GM19455 (cell line): ENCODE results near the gene DGAT2.

Experiments used
- ATAC-seq: cut with Tn5 transposase; IDR thresholded peaks from one replicate; pipeline ENCODE4 v1.9.1; 2021; ENCODE audit not compliant: unreplicated experiment

DGAT2 gene

DNA sequence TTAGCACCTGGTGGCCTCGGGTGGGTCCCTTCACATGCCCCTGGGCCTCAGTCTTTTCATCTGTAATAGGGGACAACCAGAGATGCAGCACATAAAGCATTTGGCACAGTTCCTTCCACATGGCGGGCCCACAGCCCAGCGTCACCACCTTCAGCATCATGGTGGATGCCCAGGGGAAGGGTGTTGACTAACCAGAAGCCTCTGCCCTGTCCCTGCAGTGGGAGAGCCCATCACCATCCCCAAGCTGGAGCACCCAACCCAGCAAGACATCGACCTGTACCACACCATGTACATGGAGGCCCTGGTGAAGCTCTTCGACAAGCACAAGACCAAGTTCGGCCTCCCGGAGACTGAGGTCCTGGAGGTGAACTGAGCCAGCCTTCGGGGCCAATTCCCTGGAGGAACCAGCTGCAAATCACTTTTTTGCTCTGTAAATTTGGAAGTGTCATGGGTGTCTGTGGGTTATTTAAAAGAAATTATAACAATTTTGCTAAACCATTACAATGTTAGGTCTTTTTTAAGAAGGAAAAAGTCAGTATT is 31.6 kb downstream of the DGAT2 start:
- ATAC-seq: no peak

DNA sequence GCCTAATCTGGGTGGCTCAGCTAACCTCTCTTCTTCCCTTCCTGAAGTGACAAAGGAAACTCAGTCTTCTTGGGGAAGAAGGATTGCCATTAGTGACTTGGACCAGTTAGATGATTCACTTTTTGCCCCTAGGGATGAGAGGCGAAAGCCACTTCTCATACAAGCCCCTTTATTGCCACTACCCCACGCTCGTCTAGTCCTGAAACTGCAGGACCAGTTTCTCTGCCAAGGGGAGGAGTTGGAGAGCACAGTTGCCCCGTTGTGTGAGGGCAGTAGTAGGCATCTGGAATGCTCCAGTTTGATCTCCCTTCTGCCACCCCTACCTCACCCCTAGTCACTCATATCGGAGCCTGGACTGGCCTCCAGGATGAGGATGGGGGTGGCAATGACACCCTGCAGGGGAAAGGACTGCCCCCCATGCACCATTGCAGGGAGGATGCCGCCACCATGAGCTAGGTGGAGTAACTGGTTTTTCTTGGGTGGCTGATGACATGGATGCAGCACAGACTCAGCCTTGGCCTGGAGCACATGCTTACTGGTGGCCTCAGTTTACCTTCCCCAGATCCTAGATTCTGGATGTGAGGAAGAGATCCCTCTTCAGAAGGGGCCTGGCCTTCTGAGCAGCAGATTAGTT is 32.3 kb downstream of the DGAT2 start:
- ATAC-seq: no peak

DNA sequence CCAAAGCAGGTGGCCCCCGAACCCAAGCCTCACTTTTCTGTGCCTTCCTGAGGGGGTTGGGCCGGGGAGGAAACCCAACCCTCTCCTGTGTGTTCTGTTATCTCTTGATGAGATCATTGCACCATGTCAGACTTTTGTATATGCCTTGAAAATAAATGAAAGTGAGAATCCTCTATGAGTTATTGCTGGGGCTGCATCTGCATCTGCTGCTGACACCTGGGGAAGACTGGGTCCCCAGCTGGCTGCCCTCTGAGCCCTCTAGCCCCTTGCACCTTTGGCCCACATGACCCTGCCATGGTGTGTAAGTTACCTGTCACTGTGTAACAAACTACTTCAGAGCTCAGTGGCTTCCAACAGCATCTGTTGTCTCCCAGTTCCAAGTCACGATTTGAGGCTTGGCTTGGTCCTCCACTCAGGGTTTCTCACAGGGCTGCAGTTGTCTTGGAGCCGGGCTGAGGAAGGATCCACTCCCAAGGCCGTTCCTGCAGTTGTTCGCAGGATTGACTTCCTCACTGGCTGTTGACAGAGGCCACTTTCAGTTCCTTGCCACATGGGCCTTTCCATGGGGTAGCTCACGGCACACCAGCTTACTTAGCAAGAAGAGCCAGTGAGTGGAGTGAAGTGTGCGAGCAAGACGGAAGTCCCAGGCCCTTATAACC is 32.9 kb downstream of the DGAT2 start:
- no peak for ATAC-seq

DNA sequence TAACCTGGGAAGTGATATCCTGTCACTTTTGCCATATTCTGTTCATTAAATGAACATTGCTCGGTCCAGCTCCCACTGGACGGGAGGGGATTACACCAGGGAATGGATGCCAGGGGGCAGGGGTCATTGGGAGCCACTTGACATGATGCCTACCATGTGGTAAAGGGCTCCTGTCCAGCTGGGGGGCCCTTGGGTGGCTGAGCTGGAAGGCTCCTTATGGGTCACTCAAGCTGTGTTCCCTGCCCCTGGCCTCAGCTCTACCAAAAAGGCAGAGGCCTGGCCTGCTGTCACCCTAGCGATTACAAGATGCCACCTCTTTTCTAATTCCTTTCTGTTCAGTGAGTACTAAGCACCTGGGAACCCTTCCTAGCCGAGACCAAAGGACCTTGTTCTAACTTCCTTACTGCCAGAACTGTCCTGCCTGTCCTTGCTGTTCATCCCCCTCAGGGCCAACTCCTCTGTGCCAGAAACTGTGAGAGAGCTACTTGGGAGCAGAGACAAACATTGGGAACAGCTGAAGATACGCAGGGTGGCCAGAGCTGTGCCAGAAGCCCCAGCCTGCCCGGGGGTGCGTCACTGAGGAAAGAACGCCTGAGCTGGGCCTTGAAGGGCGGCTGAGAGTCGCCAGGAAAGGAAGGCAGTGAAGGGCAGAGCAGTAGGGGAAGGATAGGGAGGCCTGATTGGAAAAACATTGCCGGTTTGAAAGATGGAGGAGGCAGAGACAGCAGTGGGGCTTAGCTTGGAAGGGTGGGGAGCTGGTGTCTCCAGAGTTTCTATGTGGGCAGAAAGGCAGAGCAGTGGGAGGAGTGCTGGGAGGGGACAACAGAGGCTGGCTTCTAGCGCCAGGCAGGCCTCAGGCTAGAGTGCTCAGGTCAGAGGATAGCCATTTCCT is 33.7 kb downstream of the DGAT2 start:
- no peak for ATAC-seq

DNA sequence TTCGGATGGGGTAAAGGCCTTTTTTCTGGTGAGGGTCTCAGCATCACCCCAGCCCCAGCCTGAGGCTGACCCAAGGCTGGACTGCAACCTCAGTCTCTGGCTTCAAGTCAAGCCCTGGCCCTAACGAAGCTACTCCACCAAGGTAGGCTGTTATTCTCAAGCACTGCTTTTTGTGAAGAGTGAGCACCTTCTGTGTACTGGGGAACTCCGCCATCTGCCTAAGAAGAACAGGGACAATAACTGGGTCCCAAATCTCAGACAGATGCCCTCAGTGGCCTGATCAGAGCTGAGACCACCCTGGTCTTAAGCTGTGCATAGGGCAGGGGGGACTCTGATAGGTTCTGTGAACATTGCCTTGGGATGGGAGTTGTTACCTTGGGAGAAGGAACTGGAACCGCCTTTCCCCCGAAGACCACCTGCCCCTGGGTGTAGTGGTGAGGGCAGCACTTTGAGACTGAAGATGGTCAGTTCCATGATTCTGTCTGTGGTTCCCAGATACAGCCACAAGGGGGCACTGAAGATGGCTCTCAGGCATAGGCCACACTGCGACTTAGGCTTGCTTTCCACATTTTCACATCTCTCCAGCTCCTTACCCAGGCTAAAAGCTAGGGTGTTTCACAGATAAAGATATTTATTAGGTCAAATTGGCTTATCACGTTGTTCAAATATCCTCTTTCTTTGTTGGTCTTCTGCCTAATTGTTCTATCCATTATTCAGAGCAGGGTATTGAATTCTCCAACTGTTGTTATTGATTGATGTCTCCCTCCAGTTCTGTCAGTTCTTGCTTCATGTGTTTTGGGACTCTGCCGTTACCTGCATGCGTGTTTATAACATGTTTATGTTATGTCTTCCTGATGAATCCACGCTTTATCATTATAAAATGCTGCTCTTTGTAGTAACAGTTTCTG is 34.6 kb downstream of the DGAT2 start:
- peak; percentile 66 for ATAC-seq

DNA sequence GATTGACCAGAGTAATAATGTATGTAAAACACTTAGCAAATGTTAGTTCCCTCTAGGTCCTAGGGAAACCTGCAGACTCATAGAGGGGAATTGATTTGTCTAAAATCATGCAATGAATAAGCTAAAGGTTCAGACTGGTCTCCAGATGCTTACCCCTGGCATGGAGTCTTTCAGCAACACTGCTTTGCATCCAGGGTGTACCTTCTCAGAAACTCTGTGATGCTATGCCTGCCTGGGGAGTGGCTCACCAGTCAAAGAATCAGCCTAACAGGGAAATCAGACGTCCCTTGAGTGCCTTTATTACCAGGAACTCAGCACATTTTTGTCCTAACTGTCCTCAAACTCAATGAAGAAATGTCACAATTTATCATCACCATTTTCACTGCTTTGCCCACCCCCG is 40.5 kb downstream of the DGAT2 start:
- ATAC-seq: no peak

- no peak for ATAC-seq
Measured at GRCh38 chr11:75809991-75810390, 41.4 kb downstream of the DGAT2 start.

DNA sequence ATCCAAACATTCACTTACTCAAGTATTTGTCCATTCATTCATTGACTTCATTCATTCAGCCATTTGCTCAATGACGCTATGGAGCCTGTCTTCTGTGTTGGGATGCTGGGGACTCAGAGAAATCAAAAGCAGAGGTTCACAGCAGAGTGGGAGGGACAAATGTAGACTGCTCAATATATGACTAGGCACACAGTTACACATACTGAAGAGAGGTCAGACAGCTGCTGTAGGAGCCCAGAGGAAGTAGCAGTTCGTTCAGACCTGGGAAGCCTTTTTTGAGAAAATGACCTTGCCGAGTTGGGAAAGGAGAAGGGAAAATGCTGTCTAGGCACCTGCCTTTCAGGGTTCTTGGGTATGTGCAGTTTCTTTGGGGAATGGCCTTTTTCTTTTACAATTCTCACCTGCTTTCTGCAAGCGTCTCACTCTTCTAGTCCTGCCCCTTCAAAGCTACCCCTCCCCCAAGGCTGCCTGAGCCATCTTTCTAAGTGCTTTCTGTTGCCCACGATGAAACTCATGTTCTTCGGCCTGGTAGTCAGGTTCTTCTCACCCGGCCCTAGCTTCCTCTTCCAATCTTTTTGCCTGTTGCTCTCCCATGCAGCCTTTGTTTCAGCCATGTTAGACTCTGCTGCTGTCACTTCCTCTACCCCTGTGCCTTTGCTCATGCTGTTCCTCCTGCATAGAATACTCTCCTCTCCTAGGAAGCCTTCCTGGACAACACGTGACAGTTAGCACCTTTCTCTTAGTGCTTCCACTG is 42.2 kb downstream of the DGAT2 start:
- no peak for ATAC-seq

- no peak for ATAC-seq
Measured at GRCh38 chr11:75811485-75811884, 42.9 kb downstream of the DGAT2 start.

DNA sequence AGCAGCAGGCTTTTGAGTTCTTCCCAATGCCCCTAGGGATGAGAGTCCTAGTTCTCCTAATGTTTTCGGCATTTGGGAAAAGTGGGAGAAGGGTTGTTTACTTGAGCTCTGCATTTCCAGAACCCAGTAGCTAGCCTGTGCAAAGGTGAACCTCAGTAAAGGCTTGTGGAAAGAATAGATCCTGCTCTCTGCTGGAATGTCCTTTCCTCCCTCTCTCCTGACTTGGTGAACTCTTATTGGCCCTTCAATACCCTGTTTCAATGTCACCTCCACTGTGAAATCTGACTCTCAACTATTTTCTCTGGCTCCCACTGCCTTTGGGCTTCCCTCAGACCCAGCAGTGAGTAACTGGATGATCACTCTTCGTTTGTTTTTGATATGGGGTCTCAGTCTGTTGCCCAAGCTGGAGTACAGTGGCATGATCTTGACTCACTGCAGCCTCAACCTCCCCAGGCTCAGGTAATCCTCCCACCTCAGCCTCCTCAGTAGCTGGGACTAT is 44.0 kb downstream of the DGAT2 start:
- no peak for ATAC-seq

DNA sequence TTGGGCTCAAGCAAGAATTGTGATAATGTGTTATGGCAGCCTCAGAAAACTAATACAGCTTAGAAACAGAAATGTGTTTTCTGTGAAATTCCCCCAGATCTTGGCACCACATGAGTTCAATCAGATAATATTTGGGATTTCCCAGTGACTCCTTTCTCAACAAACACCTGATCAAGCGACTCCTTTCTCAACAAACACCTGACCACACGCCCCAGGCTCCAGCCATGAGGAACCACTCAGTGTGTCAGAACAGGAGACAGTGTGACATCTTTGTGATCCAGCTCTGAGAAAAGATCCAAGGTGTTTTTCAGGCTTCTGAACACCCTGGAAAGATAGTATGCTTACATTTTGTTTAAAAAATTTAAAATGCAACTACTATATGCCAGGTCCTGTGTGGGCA is 44.5 kb downstream of the DGAT2 start:
- no peak for ATAC-seq

GRCh38 chr11:75813622-75814039 is 45.1 kb downstream of the DGAT2 start:
- no peak for ATAC-seq

- ATAC-seq: peak; percentile 24
Measured at GRCh38 chr11:75814363-75814676, 45.7 kb downstream of the DGAT2 start.

DNA sequence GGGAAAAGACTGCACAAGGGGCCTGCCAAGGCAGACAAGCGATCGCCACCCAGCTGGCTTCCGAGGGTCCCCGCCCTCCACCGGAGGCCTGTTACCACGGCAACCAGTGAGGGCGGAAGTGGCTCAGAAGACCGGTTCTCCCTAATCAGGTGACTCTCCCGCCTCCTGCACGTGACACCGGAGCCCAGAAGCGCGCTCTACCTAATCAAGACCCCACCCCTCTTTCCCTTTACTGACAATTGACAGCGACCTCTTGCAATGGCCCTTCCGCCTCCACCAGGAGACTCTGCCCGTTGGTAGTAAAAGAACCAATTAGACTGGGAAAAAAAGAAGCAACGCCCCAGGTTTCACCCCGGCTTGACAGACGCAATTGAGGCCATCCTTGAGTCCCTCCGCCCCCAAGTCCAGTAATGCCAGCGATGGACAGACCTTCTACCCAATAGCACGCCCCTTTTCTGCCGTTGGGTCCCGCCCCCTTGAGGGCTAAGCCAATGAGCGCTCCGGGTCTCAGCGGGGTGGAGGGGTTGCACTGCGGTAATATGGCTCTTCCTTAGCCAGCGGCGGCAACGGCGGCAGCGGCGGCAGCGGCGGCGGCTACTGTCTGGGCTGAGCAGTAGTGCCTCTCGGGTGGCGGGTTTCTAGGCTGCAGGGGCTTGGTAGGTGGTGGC is 46.2 kb downstream of the DGAT2 start, which contains the start of gene UVRAG:
Gene UVRAG, plus strand, starts transcription at position 534 of the 668 bp plus-strand sequence. CDS start 198 bp downstream, outside the sequence.
- peak; percentile 73 for ATAC-seq

DNA sequence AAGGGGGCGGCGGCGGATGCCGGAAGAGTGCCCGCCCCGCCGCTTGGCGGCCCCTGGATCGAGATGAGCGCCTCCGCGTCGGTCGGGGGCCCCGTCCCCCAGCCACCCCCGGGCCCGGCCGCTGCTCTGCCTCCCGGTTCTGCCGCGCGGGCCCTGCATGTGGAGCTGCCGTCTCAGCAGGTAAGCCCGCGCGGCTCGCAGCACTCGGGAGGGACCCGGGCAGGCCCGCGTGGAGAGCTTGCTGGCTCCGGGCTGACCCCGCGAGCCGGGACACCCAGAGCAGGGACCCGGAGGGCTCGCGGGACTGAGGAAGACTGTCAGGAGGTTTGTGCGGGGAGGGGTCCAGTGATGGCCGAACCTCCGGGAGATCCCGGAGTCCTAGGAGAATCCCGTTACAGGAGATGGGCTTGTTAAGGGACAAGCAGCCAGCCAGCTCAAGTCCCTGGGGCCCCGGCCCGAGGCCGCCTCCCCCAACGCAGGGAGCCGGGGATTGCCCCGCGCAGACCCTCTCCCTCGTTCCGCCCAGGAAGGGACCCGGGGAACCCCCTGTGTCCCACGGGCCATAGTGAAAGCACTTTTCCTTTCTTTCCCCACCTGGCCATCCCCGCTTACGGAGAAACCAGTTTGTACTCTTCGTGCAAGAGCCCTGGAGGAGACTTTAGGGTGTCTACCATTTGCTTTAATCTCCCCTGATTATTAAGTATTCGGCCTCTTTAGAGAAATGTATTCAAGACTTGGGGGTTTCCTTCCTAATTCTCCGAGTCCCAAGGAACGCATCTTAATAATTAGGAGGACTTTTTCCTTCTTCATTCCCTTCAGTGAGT is 47.0 kb downstream of the DGAT2 start:
- ATAC-seq: peak; percentile 23

- ATAC-seq: no peak
Measured at GRCh38 chr11:75816561-75817239, 48.1 kb downstream of the DGAT2 start.

DNA sequence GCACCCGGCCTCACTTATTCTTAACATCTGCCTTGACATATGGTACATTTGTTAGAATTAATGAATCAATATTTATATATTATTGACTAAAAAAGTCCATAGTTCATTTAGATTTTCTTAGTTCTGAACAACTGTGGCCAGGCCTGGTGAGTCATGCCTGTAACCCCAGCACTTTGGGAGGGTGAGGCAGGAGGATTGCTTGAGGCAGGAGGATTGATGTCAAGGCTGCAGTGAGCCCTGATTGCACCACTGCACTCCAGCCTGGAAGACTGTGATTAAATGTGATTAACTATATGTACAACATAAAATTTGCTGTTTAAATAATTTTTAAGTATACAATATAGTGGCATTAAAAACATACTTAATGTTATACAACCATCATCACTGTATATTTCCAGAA is 52.1 kb downstream of the DGAT2 start:
- ATAC-seq: no peak

- ATAC-seq: no peak
Measured at GRCh38 chr11:75821202-75821601, 52.6 kb downstream of the DGAT2 start.
